AG08396 (cell line): ENCODE results near the gene CSMD2.

Source experiments
- DNase-seq: peaks from one replicate; pipeline ENCODE4 v3.0.0; 2012; ENCODE audit warnings: low spot score, mixed read lengths

CSMD2 gene

GRCh38 chr1:33713058-33713877 lies 451.8 kb downstream of the CSMD2 start:
- DNase-seq: no peak

DNA sequence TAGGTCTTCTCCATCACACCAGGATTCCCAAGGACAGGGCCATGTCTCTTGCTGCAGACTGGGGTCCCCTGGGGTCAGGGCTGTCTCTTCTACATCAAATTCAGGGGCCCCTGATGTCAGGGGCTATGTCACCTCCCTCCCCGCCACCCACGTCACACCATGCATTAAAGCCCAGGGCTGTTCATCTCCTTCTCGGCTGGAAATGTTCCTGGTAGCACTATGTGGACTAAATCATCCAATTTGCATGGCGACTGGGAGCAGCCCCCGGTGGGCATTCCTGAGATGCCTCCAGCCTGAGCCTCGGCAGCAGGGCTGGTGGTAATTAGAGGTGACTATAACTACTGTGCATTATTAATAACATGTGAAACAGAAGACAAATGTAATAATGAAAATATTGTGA lies 452.8 kb downstream of the CSMD2 start:
- DNase-seq: no peak

DNA sequence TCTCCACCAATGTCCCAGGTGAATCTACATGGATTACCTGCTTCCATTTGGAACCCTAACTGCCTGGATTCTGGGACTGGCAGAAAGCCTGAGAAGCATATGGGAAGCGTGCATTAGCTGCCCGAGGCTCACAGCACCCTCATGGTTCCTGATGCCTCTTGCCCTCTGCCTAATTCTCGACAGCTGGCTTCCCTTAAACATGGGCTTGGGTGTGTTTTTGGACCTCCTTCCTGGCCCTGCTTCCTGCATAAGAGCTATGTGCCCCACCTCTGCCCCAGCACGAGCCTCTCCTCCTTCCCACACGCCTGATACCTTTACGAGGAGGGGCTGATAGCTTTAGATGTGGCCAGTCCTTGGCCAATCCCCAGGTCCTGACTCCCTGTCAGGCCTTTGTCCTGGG lies 453.5 kb downstream of the CSMD2 start:
- no peak for DNase-seq

DNA sequence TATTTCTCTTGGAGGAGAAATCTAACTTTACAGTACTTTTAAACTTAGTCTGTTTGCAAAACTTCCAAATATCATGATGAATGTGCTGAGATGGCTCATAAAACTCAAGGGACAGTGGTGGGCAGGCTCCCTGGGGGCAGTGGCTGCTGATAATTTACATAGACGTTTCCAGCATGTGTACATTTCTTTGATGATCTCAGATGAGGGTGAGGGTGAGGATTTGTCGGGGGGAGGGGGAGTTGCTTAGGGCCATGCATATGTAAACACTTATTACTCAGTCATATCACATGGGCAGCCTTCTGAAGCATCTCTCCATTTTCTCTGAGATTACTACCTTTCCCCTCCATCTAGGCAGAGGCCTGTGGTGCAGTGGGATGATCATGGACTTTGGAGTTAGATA lies 454.1 kb downstream of the CSMD2 start:
- peak; percentile 40 for DNase-seq

- DNase-seq: peak; percentile 26
Observed at GRCh38 chr1:33709783-33710718, 455.0 kb downstream of the CSMD2 start.

DNA sequence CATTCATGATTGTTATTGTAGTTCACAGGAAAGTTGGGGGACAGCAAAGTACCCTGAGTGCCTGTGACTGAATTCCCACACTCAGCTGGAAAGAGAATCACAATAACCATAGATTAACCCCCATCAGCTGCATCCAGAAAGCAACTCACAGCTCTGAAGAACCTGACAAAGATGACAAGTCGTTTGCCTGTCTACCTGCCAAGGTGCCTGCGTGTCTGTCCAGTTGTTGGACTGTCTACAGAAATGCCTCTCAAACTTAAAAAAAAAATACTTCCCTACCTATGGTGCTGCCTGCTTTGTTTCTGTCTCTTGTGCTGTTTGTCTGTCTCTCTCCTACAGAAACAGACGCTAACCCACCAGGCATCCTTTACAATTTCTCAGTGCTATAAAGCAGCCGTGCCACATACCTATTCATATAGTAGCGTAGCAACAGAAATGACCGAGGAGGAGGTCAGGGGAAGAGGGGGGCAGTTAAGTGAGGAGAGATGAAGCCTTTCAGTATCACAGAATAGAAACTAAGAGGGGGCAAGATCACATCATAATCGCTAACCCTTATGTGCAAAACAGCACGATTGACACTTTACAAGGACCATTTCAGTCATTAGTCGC lies 455.8 kb downstream of the CSMD2 start:
- no peak for DNase-seq

DNA sequence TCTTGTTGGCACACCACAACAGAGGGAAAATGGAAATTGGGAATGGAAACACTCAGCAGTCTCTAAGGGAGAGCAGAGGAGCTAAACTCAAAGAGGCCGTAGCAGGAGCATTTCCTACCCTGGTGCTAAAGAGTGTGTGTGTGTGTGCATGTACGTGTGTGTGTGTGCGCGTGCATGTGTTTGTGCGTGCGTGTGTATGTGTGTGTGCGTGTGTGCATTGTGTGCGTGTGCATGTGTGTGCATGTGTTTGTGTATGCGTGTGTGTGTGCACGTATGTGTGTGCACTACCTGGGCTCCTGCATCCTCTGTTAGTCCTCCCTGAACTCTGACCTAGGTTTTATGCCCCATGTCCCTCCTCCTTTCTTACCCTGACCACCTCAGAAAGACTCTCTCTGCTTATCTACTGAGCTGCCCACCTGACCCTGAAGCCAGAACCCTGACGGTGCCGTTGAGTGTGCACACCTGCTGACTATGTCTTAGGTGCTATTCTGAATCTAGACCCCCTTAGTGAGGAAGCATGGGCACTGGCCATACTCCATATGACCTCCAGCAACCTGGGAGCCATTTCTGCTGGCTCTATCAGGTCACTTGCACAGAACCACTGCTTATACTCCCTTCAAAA lies 458.3 kb downstream of the CSMD2 start:
- no peak for DNase-seq

DNA sequence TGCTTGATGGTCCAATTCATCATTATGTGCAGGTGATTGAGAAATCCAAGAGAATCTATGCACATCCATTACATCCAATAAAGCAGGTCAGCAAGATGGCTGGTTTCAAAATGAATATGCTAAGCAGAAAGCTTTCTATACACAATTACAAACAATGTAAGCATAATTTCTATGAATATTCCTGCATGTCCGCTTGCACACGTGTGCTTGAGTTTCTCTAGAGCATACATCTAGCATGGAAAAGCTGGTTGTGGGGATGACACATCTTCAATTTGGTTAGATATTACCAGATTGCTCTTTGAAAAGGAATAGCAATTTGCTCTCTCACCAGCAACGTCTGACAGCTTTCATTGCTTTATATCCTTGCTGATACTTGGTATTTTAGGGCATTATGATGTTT lies 461.6 kb downstream of the CSMD2 start:
- DNase-seq: no peak

- DNase-seq: no peak
Observed at GRCh38 chr1:33698361-33699035, 466.5 kb downstream of the CSMD2 start.

DNA sequence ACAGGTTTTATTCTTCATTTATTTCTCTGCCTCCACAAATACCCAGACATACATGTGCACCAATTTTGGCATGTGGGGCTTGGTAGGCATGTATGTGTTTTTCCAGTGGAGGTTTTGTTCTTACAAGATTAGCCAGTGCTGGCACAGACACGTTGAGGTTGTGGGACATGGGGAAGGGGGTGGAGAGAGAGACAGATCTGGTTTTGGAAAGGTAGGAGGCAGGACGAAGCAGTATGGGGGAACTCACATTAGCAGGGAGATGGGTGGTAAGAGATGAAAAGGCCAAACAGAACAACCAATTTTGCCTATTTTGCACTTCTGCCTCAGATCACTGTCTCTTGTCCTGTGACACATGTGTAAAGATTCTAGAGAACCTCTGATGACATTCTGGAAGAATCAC lies 467.2 kb downstream of the CSMD2 start:
- DNase-seq: no peak

- no peak for DNase-seq
Observed at GRCh38 chr1:33696962-33697361, 468.1 kb downstream of the CSMD2 start.

DNA sequence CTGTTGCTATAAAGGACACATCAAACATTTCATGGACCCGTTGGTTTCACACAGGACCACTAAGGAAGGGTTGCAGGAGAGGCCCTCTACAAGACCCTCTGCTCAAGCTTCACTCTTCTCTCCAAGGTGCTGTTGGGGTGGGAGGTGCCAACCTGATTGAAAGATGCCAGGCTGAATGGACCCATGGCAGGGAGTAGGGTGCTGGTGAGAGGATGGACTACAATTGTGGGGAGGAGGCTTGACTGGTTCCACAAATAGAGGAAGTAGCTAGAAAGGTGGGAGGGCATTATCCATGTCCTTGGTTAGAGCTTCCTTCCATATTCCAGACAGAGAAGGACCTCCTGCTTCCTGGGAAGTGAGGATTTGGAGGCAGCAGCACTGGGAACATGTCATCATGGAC lies 468.7 kb downstream of the CSMD2 start:
- DNase-seq: no peak

DNA sequence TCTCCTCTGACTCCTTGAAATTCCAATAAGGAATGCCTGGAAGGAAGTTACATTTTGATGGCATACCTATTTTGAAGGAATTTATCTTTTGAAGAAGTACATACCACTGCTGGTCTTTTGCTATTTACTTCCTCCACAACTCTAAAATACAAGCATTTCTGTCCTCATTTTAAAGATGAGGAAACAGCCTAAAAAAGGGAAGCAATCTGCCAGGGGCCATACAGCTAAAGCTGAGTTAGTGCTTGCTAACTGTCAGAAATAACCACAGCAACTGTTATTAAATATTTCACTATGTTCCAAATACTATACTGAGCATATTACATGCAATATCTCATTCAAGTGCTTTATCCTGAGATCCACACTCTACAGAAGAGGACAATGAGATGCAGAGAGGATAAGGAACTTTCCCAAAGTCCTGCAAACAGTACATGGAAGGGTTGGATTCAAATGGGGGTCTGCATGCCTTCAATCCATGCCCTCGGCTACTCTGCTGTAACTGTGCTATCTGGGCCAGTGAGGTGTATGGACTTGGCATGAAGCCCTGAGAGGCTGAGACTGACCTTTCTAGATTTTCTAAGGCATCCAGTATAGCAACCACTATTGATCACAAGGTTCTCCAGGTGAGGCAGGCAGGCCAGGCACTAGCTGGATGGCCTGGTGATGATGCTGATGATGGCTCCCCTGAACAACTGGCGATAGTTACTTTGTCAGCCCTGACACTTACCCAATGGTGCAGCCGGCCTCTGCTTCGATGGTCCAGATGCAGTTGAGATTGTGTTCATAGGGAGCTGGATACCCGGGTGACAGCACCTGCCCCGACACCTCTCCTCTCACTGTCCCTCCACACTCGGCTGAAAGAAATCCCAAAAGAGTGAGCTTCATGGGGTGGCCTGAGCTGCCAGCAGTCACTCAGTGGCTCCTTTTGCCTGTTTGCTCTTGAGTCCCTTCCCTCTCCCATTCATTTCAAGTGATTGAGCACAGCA lies 472.5 kb downstream of the CSMD2 start:
- DNase-seq: no peak

GRCh38 chr1:33687000-33687399 lies 478.0 kb downstream of the CSMD2 start:
- DNase-seq: no peak

- no peak for DNase-seq
Observed at GRCh38 chr1:33686551-33686950, 478.5 kb downstream of the CSMD2 start.

- DNase-seq: no peak
Observed at GRCh38 chr1:33685256-33685655, 479.8 kb downstream of the CSMD2 start.

DNA sequence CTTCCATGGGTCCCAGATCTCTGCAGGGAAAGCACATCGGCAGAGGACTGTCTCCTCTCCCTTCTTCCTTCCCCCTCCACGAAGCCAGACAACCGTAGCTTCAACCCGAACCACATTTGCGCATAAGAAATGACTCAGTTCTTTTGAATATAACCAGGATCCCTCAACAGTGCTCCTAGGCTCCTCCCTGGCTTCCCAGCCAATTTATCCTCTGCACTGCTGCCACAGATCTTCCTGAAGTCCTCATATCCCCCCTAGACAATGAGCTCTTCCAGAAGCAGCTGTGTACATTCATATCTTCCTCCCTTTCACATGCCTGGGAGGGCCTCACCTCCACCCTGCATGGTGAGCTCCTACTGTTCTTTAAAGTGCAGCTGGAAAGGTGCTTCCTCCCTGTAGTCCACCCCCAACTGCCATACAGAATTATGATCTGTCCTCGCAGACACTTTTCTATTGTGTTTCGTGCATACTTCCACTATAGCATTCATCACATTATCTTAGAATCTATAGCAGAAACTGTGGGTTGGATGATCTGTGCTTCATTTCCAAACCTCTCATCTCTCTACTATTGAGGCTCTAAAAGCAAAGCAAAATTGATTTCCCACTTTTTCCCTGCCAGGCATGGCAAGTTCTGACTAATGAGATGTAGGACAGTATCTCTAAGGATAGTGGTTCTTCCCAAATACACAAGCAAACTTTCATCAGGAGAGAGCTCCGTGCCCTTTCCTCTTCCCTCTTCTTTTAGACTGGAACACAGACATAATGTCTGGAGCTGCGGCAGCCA lies 480.4 kb downstream of the CSMD2 start:
- DNase-seq: no peak

DNA sequence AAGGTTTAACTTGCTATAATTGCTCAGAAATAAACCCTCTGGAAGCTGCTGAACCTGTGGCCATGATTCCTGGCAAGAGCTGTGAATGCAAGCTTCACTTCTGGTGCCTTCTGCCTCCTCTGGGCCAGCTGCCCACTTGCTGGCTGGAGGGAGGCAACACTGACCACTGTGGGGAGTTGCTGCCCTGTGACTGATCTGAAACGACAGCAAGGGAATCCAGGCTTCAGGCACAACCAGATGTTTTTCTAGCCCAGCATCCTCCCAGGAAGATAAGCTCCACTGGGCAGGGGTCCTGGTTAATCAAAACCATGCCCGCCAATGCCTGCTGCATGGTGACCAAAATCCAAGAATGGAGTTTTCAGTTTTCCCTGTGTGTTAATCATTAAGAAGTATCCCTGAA lies 481.1 kb downstream of the CSMD2 start:
- peak; percentile 55 for DNase-seq

DNA sequence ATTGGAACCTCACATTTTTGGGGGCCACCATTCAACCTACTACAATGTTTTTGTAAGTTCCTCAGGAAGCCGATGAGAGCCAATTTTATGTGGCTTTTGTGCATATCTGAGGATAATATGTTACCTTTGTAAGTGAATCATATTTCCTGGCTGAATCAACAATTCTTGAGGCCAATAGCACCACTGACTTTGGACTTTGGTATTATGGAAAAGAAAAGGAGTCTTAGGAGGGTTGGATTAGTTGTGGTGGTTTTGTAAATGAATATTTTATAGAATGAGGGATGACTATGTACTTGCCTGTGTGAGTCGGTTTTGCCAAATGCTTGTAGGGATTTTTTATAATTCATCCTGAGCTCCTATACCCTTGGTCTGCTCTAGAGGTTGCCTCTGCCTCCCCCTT lies 482.7 kb downstream of the CSMD2 start:
- DNase-seq: no peak
